OCI-LY7 (cell line): ENCODE measurements around the gene APBB2. TPM values are rescaled to one million over a fixed set of nuclear protein-coding genes. Genes with fewer than 3 reads are reported as not detected.

Experiments used
- BruUV-seq: library from RNA; stranded (reverse); fragments of 400-500 nt; replicated peaks from 2 replicates; lab custom pipeline; 2021; lab: Mats Ljungman, UMichigan
- CTCF ChIA-PET: fragments of 300-600 bp; sonication (Branson Sonifier 250); formaldehyde crosslinking; loops from one replicate; lab custom pipeline; 2022; ENCODE audit warnings: antibody characterized with exemption; ENCODE audit not compliant: unreplicated experiment; lab: Charles Lee
- POLR2A ChIA-PET: fragments of 300-600 bp; sonication (Branson Sonifier 250); formaldehyde crosslinking; loops from one replicate; lab custom pipeline; 2022; ENCODE audit warnings: antibody characterized with exemption; lab: Charles Lee
- DNase-seq: peaks from one replicate; pipeline ENCODE4 v3.0.0-alpha.2; 2015; ENCODE audit warnings: low spot score
- H2AFZ ChIP-seq: fragments of 200-600 bp; sonication (generic), shearing (Covaris generic); 2 replicates; pipeline ENCODE4 v1.6.1; 2014; ENCODE audit warnings: mild to moderate bottlenecking, antibody characterized with exemption, low read length, moderate library complexity
- H3K27ac ChIP-seq: fragments of 200-600 bp; sonication (generic); 2 replicates; pipeline ENCODE4 v1.5.1; 2014; ENCODE audit warnings: mixed run types, low read depth, mild to moderate bottlenecking, moderate library complexity, low read length, inconsistent platforms; ENCODE audit not compliant: poor library complexity, severe bottlenecking
- H3K36me3 ChIP-seq: fragments of 200-600 bp; sonication (generic); 2 replicates; pipeline ENCODE4 v1.6.1; 2014; ENCODE audit warnings: mild to moderate bottlenecking, antibody characterized with exemption, low read length, moderate library complexity, mixed read lengths; ENCODE audit not compliant: insufficient read depth
- H3K4me1 ChIP-seq: fragments of 200-600 bp; sonication (generic); 2 replicates; pipeline ENCODE4 v1.5.1; 2014; ENCODE audit warnings: mild to moderate bottlenecking, low read length; ENCODE audit not compliant: insufficient read depth, poor library complexity, severe bottlenecking
- H3K4me2 ChIP-seq: fragments of 200-600 bp; sonication (generic); 2 replicates; pipeline ENCODE4 v1.6.1; 2014; ENCODE audit warnings: mild to moderate bottlenecking, low read length
- H3K4me3 ChIP-seq: fragments of 200-600 bp; sonication (generic); 2 replicates; pipeline ENCODE4 v1.5.1; 2014; ENCODE audit warnings: mild to moderate bottlenecking, low read depth, low read length; ENCODE audit not compliant: poor library complexity, severe bottlenecking
- H3K79me2 ChIP-seq: fragments of 200-600 bp; sonication (generic); 2 replicates; pipeline ENCODE4 v1.6.1; 2016; ENCODE audit warnings: low read depth, mild to moderate bottlenecking, low read length, moderate library complexity, mixed read lengths; ENCODE audit not compliant: insufficient read depth
- H3K9me2 ChIP-seq: fragments of 200-600 bp; sonication (generic); 2 replicates; pipeline ENCODE4 v1.6.1; 2016; ENCODE audit warnings: mild to moderate bottlenecking, low read length, mixed read lengths; ENCODE audit not compliant: insufficient read depth
- H3K9me3 ChIP-seq: fragments of 200-600 bp; sonication (generic); 2 replicates; pipeline ENCODE4 v1.6.1; 2014; ENCODE audit warnings: mild to moderate bottlenecking, mixed run types, low read length, mixed read lengths
- H4K20me1 ChIP-seq: fragments of 200-600 bp; sonication (generic); 2 replicates; pipeline ENCODE4 v1.6.1; 2014; ENCODE audit warnings: mild to moderate bottlenecking, antibody characterized with exemption, low read length, moderate library complexity, mixed read lengths; ENCODE audit not compliant: insufficient read depth
- EZH2phosphoT487 ChIP-seq: fragments of 200-600 bp; sonication (generic); IDR thresholded peaks from 2 replicates; pipeline ENCODE4 v1.6.1; 2018; ENCODE audit warnings: low read depth, borderline replicate concordance, mild to moderate bottlenecking, mixed run types, antibody characterized with exemption, low read length, moderate library complexity, mixed read lengths
- intact Hi-C: fragments of 100-400 bp; cut with micrococcal nuclease; formaldehyde crosslinking; loops from one replicate; pipeline ENCODE4 v1.10.0; 2022; ENCODE audit not compliant: unreplicated experiment
- total RNA-seq, 2 experiments: library from RNA; depleted of rRNA in 1 of 2; stranded (reverse); fragments of >200 nt in 1 of 2; shearing (Covaris generic) in 1 of 2; gene quantifications; 2 replicates each; pipeline ENCODE4 v1.2.3, GENCODE V29; 2014 to 2022
- TF ChIP-seq, protein P1 (sequence below): fragments of 200-600 bp; sonication (generic); conservative IDR thresholded peaks from 2 replicates; pipeline ENCODE4 v1.5.1; 2014; ENCODE audit warnings: mild to moderate bottlenecking, antibody characterized with exemption, low read length, moderate library complexity, mixed read lengths

The APBB2 gene
- total RNA-seq, 2 experiments from 2014 or later: 66.4 to 88.5 TPM

DNA sequence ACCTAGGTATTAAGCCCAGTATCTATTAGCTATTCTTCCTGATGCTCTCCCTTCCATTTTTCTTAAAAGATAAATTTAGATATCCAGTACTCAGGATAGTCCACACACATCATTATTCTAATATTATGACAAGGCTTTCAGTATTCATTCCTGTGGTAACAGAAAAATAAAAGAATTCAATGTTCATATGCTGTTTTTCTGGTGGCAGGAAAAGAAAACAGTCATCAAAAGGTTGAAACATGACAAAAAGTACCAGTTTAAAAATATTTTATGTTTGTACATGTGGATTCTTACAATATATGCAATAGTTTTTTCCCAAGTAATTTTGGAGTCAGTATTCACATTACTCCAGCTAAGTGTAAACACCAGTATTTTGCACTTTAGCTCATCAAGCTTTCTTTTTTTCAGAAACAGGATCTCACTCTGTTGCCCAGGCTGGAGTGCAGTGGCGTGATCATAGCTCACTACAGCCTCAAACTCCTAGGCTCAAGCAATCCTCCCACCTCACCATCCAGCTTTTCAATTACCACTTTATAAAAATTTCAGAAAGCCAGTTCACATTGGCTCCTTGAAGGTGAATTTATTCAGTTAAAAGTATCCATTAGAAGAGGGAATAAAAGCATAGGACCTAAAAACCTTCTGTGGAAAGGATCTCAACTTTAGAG is 2.3 kb downstream of the APBB2 start:
- H3K4me2 ChIP-seq: peak overlapping the region; percentile 96
- BruUV-seq: no TSS peak

DNA sequence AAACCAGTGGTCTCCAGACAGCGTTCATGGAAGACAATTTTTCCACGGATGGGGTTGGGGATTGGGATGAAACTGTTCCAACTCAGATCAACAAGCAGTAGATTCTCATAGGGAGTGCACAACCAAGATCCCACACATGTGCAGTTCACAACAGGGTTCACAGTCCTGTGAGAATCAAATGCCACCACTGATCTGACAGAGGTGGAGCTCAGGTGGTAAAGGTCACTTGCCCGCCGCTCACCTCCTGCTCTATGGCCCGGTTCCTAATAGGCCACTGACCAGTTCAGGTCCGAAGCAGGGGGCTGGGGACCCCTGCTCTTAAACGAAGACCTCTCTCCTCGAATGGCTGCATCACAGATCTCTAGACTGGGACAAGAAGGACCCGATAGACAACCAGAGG is 4.4 kb downstream of the APBB2 start:
- ChIA-PET CTCF (no interaction called here), POLR2A (interaction anchor here (1.0 kb wide), 1 partner anchor 224 kb away, joined by 3 read pairs; no protein-coding TSS in a partner anchor)
- peaks cover 36% of the 10 kb centered on the region for H3K4me1 ChIP-seq
- no peaks in the 10 kb centered on the region for H3K36me3 ChIP-seq
- intact Hi-C loops: loop anchor here (5.0 to 10.0 kb wide), 3 partner anchors 78 to 1018 kb away; no protein-coding TSS in a partner anchor
- H3K9me3 ChIP-seq: no peaks in the 10 kb centered on the region
- H3K79me2 ChIP-seq: peaks cover 83% of the 10 kb centered on the region
- H3K4me2 ChIP-seq: no peak overlapping the region
- no peak overlapping the region for H3K27ac ChIP-seq
- no TSS peak for BruUV-seq
- H2AFZ ChIP-seq: no peak overlapping the region
- no peak overlapping the region for H3K4me3 ChIP-seq
- peaks cover 25% of the 10 kb centered on the region; the same call in 1 of the 2 replicates for H4K20me1 ChIP-seq
- no peaks in the 10 kb centered on the region for H3K9me2 ChIP-seq
- no peak for TF ChIP-seq EZH2phosphoT487
- TF ChIP-seq, protein P1, sequence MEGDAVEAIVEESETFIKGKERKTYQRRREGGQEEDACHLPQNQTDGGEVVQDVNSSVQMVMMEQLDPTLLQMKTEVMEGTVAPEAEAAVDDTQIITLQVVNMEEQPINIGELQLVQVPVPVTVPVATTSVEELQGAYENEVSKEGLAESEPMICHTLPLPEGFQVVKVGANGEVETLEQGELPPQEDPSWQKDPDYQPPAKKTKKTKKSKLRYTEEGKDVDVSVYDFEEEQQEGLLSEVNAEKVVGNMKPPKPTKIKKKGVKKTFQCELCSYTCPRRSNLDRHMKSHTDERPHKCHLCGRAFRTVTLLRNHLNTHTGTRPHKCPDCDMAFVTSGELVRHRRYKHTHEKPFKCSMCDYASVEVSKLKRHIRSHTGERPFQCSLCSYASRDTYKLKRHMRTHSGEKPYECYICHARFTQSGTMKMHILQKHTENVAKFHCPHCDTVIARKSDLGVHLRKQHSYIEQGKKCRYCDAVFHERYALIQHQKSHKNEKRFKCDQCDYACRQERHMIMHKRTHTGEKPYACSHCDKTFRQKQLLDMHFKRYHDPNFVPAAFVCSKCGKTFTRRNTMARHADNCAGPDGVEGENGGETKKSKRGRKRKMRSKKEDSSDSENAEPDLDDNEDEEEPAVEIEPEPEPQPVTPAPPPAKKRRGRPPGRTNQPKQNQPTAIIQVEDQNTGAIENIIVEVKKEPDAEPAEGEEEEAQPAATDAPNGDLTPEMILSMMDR: no peak
- DNase-seq: no peak

More for the DNA sequence above, 2.3 kb downstream of the APBB2 start:
- no peak for TF ChIP-seq EZH2phosphoT487
- TF ChIP-seq, protein P1: no peak
- H3K27ac ChIP-seq: peak overlapping the region; percentile 6
- H3K4me1 ChIP-seq: peaks cover 42% of the 10 kb centered on the region
- peak overlapping the region; percentile 90 for H3K4me3 ChIP-seq
- ChIA-PET CTCF (interaction anchor here (0.6 to 1.0 kb wide), 2 partner anchors 284 to 287 kb away, joined by 3 read pairs; no protein-coding TSS in a partner anchor), POLR2A (interaction anchor here (0.6 to 3.1 kb wide), 15 partner anchors 8 to 751 kb away, joined by 3 to 19 read pairs (median 3); partner anchors contain the start of gene UCHL1)
- H3K9me3 ChIP-seq: no peaks in the 10 kb centered on the region
- H2AFZ ChIP-seq: no peak overlapping the region; the same call in 1 of the 2 replicates
- intact Hi-C loops: loop anchor here (1.0 to 10.0 kb wide), 4 partner anchors 80 to 1020 kb away; no protein-coding TSS in a partner anchor
- no peak for DNase-seq
- H3K36me3 ChIP-seq: no peaks in the 10 kb centered on the region
- H3K79me2 ChIP-seq: peaks cover 66% of the 10 kb centered on the region
- no peaks in the 10 kb centered on the region for H3K9me2 ChIP-seq
- peaks cover 21% of the 10 kb centered on the region; the same call in 1 of the 2 replicates for H4K20me1 ChIP-seq
